IMR-90 (cell line): ENCODE measurements around the gene SEPTIN2. TPM values are rescaled to one million over a fixed set of nuclear protein-coding genes. Genes with fewer than 3 reads are reported as not detected.

Experiments used
- ATAC-seq: fragments of 200-7000 bp; cut with Tn5 transposase; 2 replicates; pipeline ENCODE4 v1.9.1; 2020; ENCODE audit warnings: low read depth, mild to moderate bottlenecking, moderate library complexity
- BruUV-seq: library from RNA; stranded (reverse); fragments of 400-500 nt; replicated peaks from 2 replicates; lab custom pipeline; 2021; lab: Mats Ljungman, UMichigan
- CTCF ChIA-PET: fragments of 300-600 bp; formaldehyde crosslinking; extraction: SDS; loops from one replicate; lab custom pipeline; 2021; ENCODE audit warnings: antibody characterized with exemption; lab: Yijun Ruan, JAX
- POLR2A ChIA-PET: fragments of 300-600 bp; sonication (Branson Sonifier 250); formaldehyde crosslinking; loops from one replicate; lab custom pipeline; 2022; ENCODE audit warnings: antibody characterized with exemption; ENCODE audit not compliant: unreplicated experiment; lab: Charles Lee
- DNase-seq: peaks from one replicate; pipeline ENCODE4 v3.0.0; 2013
- H2AFZ ChIP-seq: replicated peaks from 2 replicates; pipeline ENCODE3; 2013; ENCODE audit warnings: low read length, mild to moderate bottlenecking; ENCODE audit not compliant: poor library complexity
- H2AK5ac ChIP-seq: 2 replicates; pipeline ENCODE4 v1.6.1; 2013; ENCODE audit warnings: low read depth, low read length, inconsistent platforms
- H2AK9ac ChIP-seq: replicated peaks from 2 replicates; pipeline ENCODE3; 2013; ENCODE audit warnings: mild to moderate bottlenecking, low read depth, low read length, moderate library complexity; ENCODE audit not compliant: poor library complexity
- H2BK120ac ChIP-seq: 2 replicates; pipeline ENCODE4 v1.6.1; 2013; ENCODE audit warnings: low read depth, low read length, inconsistent platforms
- H2BK15ac ChIP-seq: 3 replicates; pipeline ENCODE4 v1.6.1; 2013; ENCODE audit warnings: low read depth, low read length, inconsistent platforms
- H2BK20ac ChIP-seq: 2 replicates; pipeline ENCODE4 v1.6.1; 2013; ENCODE audit warnings: low read depth, mild to moderate bottlenecking, inconsistent platforms, low read length, moderate library complexity
- H2BK5ac ChIP-seq: 2 replicates; pipeline ENCODE4 v1.6.1; 2013; ENCODE audit warnings: mild to moderate bottlenecking, low read depth, low read length, inconsistent platforms; ENCODE audit not compliant: poor library complexity, severe bottlenecking
- H3K14ac ChIP-seq: replicated peaks from 2 replicates; pipeline ENCODE4 v1.6.1; 2013; ENCODE audit warnings: low read depth, low read length, inconsistent platforms
- H3K18ac ChIP-seq: 2 replicates; pipeline ENCODE4 v1.6.1; 2013; ENCODE audit warnings: low read depth, low read length, control low read depth
- H3K23ac ChIP-seq: 2 replicates; pipeline ENCODE4 v1.6.1; 2013; ENCODE audit warnings: low read depth, low read length, inconsistent platforms
- H3K27ac ChIP-seq: 2 replicates; pipeline ENCODE4 v1.5.1; 2013; ENCODE audit warnings: mild to moderate bottlenecking, control low read depth, low read length; ENCODE audit not compliant: insufficient read depth
- H3K27me3 ChIP-seq: 2 replicates; pipeline ENCODE4 v1.6.1; 2013; ENCODE audit warnings: low read length; ENCODE audit not compliant: control insufficient read depth, insufficient read depth
- H3K36me3 ChIP-seq: 2 replicates; pipeline ENCODE4 v1.6.1; 2013; ENCODE audit warnings: low read length, mixed read lengths; ENCODE audit not compliant: control insufficient read depth, insufficient read depth
- H3K4ac ChIP-seq: 2 replicates; pipeline ENCODE4 v1.6.1; 2013; ENCODE audit warnings: low read depth, low read length, inconsistent platforms
- H3K4me1 ChIP-seq: 2 replicates; pipeline ENCODE4 v1.6.1; 2013; ENCODE audit warnings: low read length, mixed read lengths; ENCODE audit not compliant: control insufficient read depth, insufficient read depth
- H3K4me2 ChIP-seq: 2 replicates; pipeline ENCODE4 v1.6.1; 2013; ENCODE audit warnings: low read depth, mild to moderate bottlenecking, control low read depth, low read length, moderate library complexity
- H3K4me3 ChIP-seq: 2 replicates; pipeline ENCODE4 v1.5.1; 2013; ENCODE audit warnings: low read depth, mild to moderate bottlenecking, control low read depth, low read length, moderate library complexity; ENCODE audit not compliant: insufficient read depth
- H3K56ac ChIP-seq: 2 replicates; pipeline ENCODE4 v1.6.1; 2013; ENCODE audit warnings: low read length, inconsistent platforms; ENCODE audit not compliant: insufficient read depth; ENCODE audit errors: extremely low read depth
- H3K79me1 ChIP-seq, 2 experiments: 2 replicates each; pipeline ENCODE4 v1.6.1; 2013; ENCODE audit warnings: low read length in 2 of 2, inconsistent platforms in 1 of 2, low read depth in 1 of 2
- H3K9ac ChIP-seq: 2 replicates; pipeline ENCODE4 v1.6.1; 2013; ENCODE audit warnings: low read depth, low read length, control low read depth
- H3K9me1 ChIP-seq: 2 replicates; pipeline ENCODE4 v1.6.1; 2013; ENCODE audit warnings: low read length, inconsistent platforms; ENCODE audit not compliant: insufficient read depth
- H3K9me3 ChIP-seq: 2 replicates; pipeline ENCODE4 v1.6.1; 2013; ENCODE audit warnings: low read length; ENCODE audit not compliant: control insufficient read depth, insufficient read depth
- H4K20me1 ChIP-seq: 2 replicates; pipeline ENCODE4 v1.6.1; 2013; ENCODE audit warnings: low read length, inconsistent platforms; ENCODE audit not compliant: insufficient read depth
- H4K5ac ChIP-seq: 2 replicates; pipeline ENCODE4 v1.6.1; 2013; ENCODE audit warnings: mild to moderate bottlenecking, low read depth, low read length, control low read depth
- H4K8ac ChIP-seq, 2 experiments: 2 replicates each; pipeline ENCODE4 v1.6.1; 2013; ENCODE audit warnings: low read depth in 2 of 2, low read length in 2 of 2, control low read depth in 1 of 2, inconsistent platforms in 1 of 2
- H4K91ac ChIP-seq: 2 replicates; pipeline ENCODE4 v1.6.1; 2013; ENCODE audit warnings: low read depth, low read length, inconsistent platforms; ENCODE audit not compliant: insufficient read depth
- MAFK ChIP-seq: IDR thresholded peaks from 2 replicates; pipeline ENCODE4 v1.6.1; 2012; ENCODE audit warnings: low read depth, low read length, improper control_type of control experiment
- SMC3 ChIP-seq: fragments of 150-350 bp; IDR thresholded peaks from 2 replicates; pipeline ENCODE4 v1.6.1; 2016; ENCODE audit warnings: low read depth, mild to moderate bottlenecking, antibody characterized with exemption, low read length, moderate library complexity
- WGBS, 2 experiments: methylation state at CpG; one replicate each; pipeline versions ENCODE4 v1.1.5 to v1.1.7; 2013; ENCODE audit warnings: missing lambda C conversion rate in 2 of 2; ENCODE audit not compliant: insufficient read length in 1 of 2; ENCODE audit errors: extremely low coverage in 2 of 2; 5-methylcytosine and 5-hydroxymethylcytosine counted together
- dilution Hi-C: fragments of 300-500 bp; cut with HindIII; formaldehyde crosslinking; loops from one replicate; pipeline ENCODE4 v1.14.3; 2018; ENCODE audit warnings: low sequenced_read_pairs; ENCODE audit not compliant: unreplicated experiment
- in situ Hi-C: fragments of 300-500 bp; cut with MboI; formaldehyde crosslinking; loops from 3 replicates; pipeline ENCODE4 v1.14.3; 2019; ENCODE audit warnings: low sequenced_read_pairs, inconsistent platforms, mixed read lengths
- intact Hi-C: fragments of 100-400 bp; cut with micrococcal nuclease; formaldehyde crosslinking; loops from 2 replicates; pipeline ENCODE4 v1.10.0; 2022
- polyA plus RNA-seq, 3 experiments: library from polyadenylated mRNA; depleted of rRNA; stranded (reverse); fragments of >200 nt; gene quantifications; 2 replicates each; pipeline ENCODE4 v1.2.3, GENCODE V29; 2012; ENCODE audit warnings: low replicate concordance in 1 of 3
- total RNA-seq: library from RNA; depleted of rRNA; stranded (reverse); fragments of >200 nt; gene quantifications from 2 replicates; pipeline ENCODE4 v1.2.3, GENCODE V29; 2012

Gene SEPTIN2
- total and polyA plus RNA-seq, 2 of the 4 experiments (the other 2 are of a cell fraction) = 420 to 504 TPM

DNA sequence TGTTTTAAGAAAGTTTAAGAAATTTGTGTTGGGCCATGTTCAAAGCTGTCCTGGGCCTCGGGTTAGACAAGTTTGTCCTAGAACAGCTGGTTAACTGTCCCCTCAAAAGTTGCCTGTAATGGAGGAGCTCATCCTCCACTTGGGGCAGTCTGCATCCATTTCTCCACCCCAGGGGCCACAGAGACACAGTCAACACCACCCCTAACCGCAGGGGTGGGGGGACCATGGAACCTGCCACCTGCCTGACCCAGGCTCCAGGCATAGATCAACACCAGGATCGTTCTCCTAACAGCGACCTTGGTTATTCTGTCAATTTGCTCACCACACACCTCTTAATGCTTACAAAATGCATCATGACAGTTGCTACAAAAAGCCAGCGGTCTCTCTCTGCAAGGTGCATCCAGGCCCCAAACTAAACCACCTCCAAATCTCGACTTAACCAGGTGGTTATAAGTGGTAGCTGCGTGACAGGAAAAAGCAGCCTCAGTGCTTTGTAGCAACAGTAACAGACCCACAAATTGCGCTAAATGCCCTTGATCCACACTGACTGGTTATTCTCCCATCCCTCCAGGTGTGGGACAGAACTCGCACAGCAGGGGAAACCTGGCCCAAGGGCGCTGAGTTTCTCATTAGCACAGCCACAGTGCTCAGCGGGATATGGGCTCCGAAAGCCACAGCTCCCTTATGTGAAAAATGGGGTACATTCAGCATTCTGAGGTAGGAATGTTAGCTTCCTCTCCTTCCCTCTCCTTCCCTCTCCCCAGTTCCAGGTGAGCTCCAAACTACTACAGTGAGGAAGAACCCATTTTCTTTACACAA lies 48.3 kb upstream of the SEPTIN2 start:
- H4K91ac ChIP-seq = no peak overlapping the region
- H3K4ac ChIP-seq = no peak overlapping the region
- no peak overlapping the region for H3K56ac ChIP-seq
- H3K27ac ChIP-seq = no peak overlapping the region
- H3K79me1 ChIP-seq = peaks cover 33 to 84% of the 10 kb centered on the region in 2 experiments
- no peaks in the 10 kb centered on the region for H3K27me3 ChIP-seq
- H2AFZ ChIP-seq = no peak overlapping the region
- no peak overlapping the region for H2AK9ac ChIP-seq
- no peak overlapping the region for H3K4me3 ChIP-seq
- no TSS peak for BruUV-seq
- TF ChIP-seq SMC3 (no peak), MAFK (no peak)
- H4K20me1 ChIP-seq = peaks cover 92% of the 10 kb centered on the region
- ChIA-PET POLR2A (no interaction called here), CTCF (interaction anchor here (1.5 kb wide), 1 partner anchor 10 kb away, joined by 3 read pairs; no protein-coding TSS in a partner anchor)
- dilution Hi-C loops = no loop called here
- intact Hi-C loops = no loop called here
- no peak for DNase-seq
- peaks cover 20% of the 10 kb centered on the region for H3K4me1 ChIP-seq
- H3K9me1 ChIP-seq = peaks cover 37% of the 10 kb centered on the region
- H2BK20ac ChIP-seq = no peak overlapping the region
- no peak overlapping the region for H3K9ac ChIP-seq
- no peak overlapping the region for H3K14ac ChIP-seq
- in situ Hi-C loops = no loop called here
- H3K18ac ChIP-seq = no peak overlapping the region
- H3K9me3 ChIP-seq = no peaks in the 10 kb centered on the region
- ATAC-seq = no peak
- H3K4me2 ChIP-seq = no peak overlapping the region; the same call in 1 of the 2 replicates
- H4K8ac ChIP-seq = no peak overlapping the region
- H2AK5ac ChIP-seq = no peak overlapping the region
- H2BK5ac ChIP-seq = no peak overlapping the region
- no peak overlapping the region for H3K23ac ChIP-seq
- H4K5ac ChIP-seq = no peak overlapping the region
- H2BK120ac ChIP-seq = no peak overlapping the region
- no CpG with 5 or more reads among the region's 12 CpGs for WGBS, 2 experiments
- H2BK15ac ChIP-seq = no peak overlapping the region
- H3K36me3 ChIP-seq = peaks cover 53% of the 10 kb centered on the region
